HG03342 (cell line): Measurements from ENCODE around the gene TTC39C.
"Not testable (repeated sequence)": the region's sequence is repeated elsewhere in the genome, so short reads cannot be mapped to it uniquely, and the experiment has no call there.

Source experiments
- ATAC-seq: cut with Tn5 transposase; IDR thresholded peaks from one replicate; pipeline ENCODE4 v1.9.1; 2021; ENCODE audit warnings: mild to moderate bottlenecking, moderate library complexity; ENCODE audit not compliant: unreplicated experiment

TTC39C gene

GRCh38 chr18:24051031-24051947, 36.7 kb downstream of the TTC39C start:
- peak; percentile 48 for ATAC-seq

- ATAC-seq, result no peak
These were observed 37.5 kb downstream of the TTC39C start for GRCh38 chr18:24052053-24052452.

DNA sequence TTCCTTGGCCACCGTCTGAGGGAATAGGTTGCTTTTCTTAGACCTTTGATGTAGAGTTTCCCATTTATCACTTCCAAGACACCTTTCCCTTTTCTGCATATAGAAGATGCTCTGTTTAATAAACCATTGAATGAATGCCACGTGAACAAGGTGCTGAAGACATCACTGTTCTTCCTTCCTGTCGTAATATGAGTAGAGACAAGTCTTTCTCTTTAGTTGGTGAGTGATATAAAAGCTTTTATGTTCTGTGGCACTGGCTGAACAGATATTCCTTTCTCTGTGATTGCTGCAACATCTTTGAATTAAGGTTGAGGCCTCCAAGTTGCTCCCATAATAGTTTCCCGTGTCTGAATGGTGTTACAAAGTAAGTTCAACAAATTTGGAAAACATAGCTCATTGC, 38.7 kb downstream of the TTC39C start:
- no peak for ATAC-seq

GRCh38 chr18:24054130-24054529, 39.6 kb downstream of the TTC39C start:
- ATAC-seq, result no peak

DNA sequence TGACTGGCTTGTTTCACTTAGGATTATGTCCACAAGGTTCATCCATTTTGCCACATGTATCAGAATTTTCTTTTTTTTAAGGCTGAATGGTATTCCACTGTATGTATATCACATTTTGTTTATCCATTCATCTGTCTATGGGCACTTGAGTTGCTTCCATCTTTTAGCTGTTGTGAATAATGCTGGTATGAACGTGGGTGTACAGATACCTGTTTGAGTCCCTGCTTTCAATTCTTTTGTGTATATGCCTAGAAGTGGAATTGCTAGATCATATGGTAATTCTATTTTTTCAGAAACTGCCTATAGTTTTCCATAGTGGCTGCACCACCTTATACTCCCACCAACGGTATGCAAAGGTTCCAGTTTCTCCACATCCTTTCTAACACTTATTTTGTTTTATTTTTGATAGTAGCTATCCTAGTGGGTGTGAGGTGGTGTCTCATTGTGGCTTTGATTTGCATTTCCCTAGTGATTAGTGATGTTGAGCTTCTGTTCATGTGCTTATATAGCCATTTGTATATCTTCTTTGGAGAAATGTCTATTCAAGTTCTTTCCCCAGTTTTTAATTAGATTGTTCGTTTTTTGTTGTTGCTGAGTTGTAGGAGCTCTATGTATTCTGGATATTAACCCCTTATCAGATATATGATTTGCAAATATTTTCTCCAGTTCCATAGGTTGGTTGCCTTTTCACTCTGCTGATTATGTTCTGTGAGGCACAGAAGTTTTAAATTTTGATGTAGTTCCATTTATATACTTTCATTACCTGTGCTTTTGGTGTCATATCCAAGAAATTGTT, 40.7 kb downstream of the TTC39C start:
- no peak for ATAC-seq

GRCh38 chr18:24055878-24056277, 41.3 kb downstream of the TTC39C start:
- no peak for ATAC-seq

GRCh38 chr18:24056506-24056905, 42.0 kb downstream of the TTC39C start:
- ATAC-seq, result no peak

DNA sequence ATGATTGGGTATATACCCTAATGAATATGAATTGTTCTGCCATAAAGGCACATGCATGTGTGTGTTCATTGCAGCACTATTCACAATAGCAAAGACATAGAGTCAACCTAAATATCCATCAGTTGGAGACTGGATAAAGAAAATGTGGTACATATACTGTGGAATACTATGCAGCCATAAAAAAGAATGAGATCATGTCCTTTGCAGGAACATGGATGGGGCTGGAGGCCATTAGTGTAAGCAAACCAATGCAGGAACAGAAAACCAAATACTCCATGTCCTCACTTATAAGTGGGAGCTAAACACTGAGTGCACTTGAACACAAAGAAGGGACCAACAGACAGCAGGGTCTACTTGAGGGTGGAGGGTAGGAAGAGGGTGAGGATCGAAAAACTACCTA, 43.2 kb downstream of the TTC39C start:
- ATAC-seq, result no peak

DNA sequence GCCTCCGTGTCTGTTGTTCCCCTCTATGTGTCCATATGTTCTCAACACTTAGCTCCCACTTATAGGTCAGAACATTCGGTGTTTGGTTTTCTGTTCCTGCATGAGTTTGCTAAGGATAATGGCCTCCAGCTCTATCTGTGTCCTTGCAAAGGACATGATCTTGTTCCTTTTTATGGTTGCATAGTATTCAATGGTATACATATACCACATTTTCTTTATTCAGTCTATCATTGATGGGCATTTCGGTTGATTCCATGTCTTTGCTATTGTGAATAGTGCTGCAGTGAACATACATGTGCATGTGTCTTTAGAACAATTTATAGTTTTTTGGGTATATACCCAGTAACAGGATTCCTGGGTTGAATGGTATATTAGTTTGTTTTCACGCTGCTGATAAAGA, 44.8 kb downstream of the TTC39C start:
- ATAC-seq, result not testable (repeated sequence)

DNA sequence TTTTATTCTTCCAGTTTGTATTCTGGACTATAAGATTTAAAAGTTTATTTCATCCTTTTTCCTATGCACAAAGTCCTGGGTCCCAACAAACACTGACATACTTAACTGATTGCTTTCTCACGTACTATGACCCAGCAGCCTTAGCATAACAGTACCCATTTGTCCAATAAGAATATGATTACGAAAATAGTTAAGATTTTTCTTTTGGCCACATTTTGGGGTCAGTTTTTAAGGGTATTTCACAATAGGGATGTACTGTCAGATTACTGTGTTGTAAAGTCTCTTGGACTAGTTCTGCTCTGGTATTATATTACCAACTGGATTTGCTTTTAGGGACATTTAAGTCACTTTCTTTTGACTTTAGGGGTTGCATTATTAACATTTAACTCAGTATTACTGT, 46.1 kb downstream of the TTC39C start:
- no peak for ATAC-seq

GRCh38 chr18:24063121-24063731, 48.7 kb downstream of the TTC39C start:
- ATAC-seq, result no peak

GRCh38 chr18:24064391-24065100, 50.0 kb downstream of the TTC39C start:
- no peak for ATAC-seq

DNA sequence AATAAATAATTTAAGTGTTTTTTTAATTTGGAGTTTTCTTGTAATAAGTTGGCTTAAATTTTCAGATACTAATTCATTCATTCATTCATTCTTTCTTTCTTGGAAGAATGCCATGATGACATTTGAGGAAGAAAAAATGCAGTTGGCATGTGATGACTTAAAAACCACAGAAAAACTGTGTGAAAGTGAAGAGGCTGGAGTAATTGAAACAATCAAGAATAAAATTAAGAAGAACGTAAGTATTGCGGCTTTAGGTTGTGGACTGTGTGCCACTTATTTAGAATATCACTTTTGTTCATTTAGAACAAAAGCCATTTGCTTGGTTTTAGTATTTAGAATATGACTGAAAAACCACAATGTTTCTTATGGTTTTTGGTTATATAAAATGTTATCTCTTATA, 51.4 kb downstream of the TTC39C start:
- no peak for ATAC-seq

GRCh38 chr18:24068945-24069693, 54.6 kb downstream of the TTC39C start:
- no peak for ATAC-seq

DNA sequence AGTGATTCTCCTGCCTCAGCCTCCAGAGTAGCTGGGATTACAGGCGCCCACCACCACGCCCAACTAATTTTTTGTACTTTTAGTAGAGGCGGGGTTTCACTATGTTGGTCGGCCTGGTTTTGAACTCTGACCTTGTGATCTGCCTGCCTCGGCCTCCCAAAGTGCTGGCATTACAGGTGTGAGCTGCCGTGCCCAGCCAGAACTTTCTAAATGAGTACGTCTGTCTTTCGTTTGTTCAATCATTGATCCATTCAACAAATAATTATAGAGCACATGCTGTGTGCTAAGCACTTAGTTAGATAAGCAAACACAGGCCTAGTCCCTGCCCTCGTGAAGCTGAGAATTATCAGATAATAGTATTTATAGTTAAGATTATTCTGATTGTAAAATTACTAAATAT, 56.5 kb downstream of the TTC39C start:
- ATAC-seq, result no peak

GRCh38 chr18:24071779-24072178, 57.2 kb downstream of the TTC39C start:
- no peak for ATAC-seq

- no peak for ATAC-seq
These were observed 58.2 kb downstream of the TTC39C start for GRCh38 chr18:24072743-24073142.

DNA sequence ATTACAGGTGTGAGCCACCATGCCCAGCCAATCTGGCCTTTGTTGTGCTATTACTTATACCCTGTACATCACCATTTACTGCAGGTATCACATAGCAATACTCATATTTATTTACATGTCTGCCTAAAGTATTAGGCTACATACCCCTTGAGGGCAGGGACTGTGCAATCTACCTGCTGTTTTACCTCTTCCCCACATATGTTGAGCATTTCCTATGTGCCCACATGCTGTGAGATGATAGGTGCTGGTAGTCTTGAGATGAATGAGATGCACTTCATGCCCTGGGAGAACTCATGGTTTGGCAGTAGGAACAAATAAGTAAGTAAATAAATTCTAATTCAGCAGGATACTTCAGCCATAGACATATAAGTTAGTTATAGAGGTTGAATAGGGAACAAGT, 59.2 kb downstream of the TTC39C start:
- ATAC-seq, result no peak

DNA sequence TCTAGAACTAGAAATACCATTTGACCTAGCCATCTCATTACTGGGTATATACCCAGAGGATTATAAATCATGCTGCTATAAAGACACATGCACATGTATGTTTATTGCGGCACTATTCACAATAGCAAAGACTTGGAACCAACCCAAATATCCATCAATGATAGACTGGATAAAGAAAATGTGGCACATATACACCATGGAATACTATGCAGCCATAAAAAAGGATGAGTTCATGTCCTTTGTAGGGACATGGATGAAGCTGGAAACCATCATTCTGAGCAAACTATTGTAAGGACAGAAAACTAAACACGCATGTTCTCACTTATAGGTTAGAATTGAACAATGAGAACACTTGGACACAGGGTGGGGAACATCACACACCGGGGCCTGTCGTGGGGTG, 60.2 kb downstream of the TTC39C start:
- ATAC-seq, result not testable (repeated sequence)
